NOMO-1 treated with dmso at 0.1 percent for 144 hours (cell line): ENCODE measurements around the gene RGPD3.
A peak's percentile ranks its signal among the peaks of the same experiment; 100 is the strongest.
"Not testable (repeated sequence)": the region's sequence is repeated elsewhere in the genome, so short reads cannot be mapped to it uniquely, and the experiment has no call there.

Experiments
- DNase-seq: peaks from one replicate; lab custom pipeline; 2025; ENCODE audit not compliant: unreplicated experiment; lab: John Stamatoyannopoulos, UW

The RGPD3 gene

DNA sequence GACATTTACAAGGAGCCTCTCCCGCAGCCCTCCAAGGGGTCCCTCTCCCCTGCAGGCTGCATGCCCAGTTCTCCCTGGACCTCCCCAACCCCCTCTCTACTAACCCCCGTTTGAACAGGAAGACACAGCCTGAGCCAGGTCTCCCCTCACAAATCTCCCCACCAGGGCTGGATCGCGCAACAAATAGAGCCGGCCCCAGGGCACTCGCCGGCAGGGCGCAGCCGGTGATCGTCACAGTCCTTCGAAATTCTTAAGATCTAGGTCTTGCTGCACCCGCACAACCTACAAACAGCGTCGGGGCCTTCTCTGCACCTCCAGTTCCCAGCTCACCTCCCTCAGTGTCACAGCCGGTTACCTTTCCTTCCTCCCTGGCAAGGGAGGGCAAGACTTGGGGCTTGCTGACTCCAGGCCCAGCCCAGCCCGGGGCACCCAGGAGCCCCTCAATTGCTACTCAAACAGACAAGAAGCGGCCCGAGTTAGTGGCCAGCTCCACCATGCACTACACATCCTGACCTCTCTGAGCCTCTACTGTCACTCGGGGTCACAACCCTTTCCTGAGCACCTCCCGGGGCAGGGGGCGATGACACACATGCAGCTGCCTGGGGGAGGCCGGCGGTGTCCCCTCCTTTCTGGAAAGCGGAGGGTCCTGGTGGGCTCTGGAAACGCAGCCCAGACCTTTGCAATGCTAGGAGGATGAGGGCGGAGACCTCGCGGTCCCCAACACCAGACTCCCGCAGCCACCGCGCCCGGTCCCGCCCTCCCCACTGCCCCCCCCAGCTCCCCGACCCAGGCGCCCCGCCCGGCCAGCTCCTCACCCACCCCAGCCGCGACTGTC, 18.6 kb upstream of the RGPD3 start, which contains the start of gene CD8B2:
Gene CD8B2, plus strand, starts transcription at position 814 of the 835 bp plus-strand sequence. CDS start 63 bp downstream, outside the sequence.
- not testable (repeated sequence) for DNase-seq

DNA sequence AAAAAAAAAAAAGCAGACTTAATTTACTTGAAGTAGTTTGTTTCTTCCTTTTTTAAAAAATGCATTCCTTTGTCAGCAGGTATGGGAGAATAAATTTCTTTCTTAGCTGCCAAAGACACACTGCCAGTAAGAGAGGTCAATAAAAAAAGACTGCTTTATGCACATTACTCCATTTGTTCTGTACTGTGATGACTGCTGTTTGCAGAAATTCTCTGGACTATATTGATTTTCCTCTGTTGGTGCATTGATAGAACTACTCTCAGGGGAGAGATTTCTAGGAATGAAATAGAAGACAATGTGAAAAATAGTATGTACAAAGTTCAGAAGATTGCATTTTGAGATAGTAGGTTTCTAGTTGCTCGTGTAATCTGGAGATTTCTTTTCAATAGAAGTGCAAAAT, 11.3 kb upstream of the RGPD3 start:
- not testable (repeated sequence) for DNase-seq

GRCh38 chr2:106477647-106478046, 9.4 kb upstream of the RGPD3 start:
- DNase-seq: not testable (repeated sequence)

GRCh38 chr2:106470658-106471057, 2.4 kb upstream of the RGPD3 start:
- DNase-seq: not testable (repeated sequence)

GRCh38 chr2:106467516-106467915, 697 bp downstream of the RGPD3 start:
- DNase-seq: not testable (repeated sequence)

- peak; percentile 11 for DNase-seq
Observed at GRCh38 chr2:106461882-106462281, 6.3 kb downstream of the RGPD3 start.

DNA sequence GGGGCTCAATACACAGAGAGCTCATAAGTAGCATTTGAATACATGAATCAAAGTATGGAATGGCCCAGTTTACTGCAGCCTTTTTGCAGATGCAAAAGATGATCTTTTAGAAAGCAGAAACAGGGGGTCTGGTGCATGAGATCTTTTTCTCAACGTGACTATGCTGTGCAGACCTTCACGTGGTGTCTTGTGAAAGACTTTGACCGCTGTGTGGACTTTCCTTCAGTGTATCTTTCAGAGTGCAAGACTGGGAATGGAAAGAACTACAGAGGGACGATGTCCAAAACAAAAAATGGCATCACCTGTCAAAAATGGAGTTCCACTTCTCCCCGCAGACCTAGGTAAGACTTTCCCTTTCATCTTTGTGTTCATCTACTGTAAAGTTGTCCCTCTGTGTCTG, 77.5 kb downstream of the RGPD3 start:
- DNase-seq: not testable (repeated sequence)

- DNase-seq: not testable (repeated sequence)
Observed at GRCh38 chr2:106388814-106389410, 79.3 kb downstream of the RGPD3 start.

- not testable (repeated sequence) for DNase-seq
Observed at GRCh38 chr2:106384548-106384947, 83.7 kb downstream of the RGPD3 start.

- not testable (repeated sequence) for DNase-seq
Observed at GRCh38 chr2:106381867-106382266, 86.3 kb downstream of the RGPD3 start.

DNA sequence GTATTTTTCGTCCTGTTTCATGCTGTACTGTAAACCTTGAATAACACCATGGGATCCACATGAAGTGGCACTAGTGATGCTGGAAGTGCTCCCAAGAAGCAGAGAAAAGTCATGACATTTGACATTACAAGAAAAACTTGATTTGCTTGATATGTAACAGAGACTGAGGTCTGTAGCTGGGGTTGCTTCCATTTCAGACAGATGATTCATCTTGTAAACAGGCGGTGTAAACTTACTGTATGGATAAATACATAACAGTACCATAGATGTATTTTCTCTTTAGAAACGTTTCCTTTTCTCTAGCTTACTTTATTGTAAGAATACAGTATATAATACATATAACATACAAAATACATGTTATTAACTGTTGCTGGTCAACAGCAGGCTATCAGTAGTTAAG, 88.6 kb downstream of the RGPD3 start:
- not testable (repeated sequence) for DNase-seq

DNA sequence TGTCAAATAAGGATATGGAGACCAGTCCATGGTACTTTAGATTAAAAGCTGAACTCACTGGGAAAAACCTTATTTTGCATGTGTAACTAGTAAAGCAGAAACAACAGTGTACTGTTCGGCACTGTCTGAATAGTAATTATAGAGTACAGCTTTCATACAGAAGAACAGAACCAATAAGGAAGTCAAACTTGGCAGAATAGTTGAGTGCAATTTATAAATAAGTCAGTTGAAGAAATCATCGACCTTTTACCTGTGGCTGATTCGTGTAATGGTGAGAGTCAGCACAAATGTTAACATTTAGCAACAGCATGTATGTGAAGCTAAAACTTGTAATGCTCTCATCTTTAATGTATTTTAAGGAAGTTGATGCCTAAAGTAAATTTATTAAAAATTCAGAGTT, 99.0 kb downstream of the RGPD3 start:
- DNase-seq: not testable (repeated sequence)

GRCh38 chr2:106366204-106366885, 101.9 kb downstream of the RGPD3 start:
- no peak for DNase-seq

DNA sequence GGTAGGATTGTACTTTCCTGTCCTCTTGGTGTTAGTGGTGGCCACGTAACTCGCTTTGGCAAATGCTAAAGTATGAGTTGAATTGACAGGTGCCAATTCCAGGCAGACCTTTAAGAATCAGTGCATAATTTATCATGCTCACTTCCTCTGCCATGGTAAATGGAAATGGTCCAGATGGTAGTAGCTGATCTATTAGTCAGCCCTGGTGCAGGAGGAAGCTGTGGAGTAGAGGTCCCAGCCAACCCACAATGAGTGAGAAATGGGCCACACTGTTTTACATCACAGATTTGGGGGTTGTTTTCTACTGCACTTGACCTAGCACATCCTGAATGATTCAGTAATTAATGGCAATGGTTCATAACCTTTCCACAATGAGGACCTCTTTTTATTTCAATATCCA, 104.4 kb downstream of the RGPD3 start:
- no peak for DNase-seq

- DNase-seq: no peak
Observed at GRCh38 chr2:106362789-106363188, 105.4 kb downstream of the RGPD3 start.

DNA sequence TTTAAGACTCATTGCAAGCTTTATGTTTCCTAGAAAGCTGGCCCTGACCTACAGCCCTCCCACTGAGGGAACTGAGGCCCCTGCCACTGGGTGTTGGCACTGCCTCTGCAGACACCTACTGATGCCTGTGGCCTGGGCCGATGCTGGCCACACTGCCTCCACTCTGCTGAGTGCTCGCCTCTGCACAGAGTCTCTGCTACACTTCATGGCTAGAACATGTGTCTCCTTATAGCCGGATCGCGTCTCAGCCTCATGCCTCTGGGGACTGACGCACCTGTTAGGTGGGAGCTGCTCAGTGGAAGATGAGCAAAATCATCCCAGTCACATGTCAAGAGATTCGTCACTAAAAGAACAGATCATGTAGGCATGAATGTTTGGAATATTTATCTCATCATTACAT, 108.7 kb downstream of the RGPD3 start:
- DNase-seq: no peak

- no peak for DNase-seq
Observed at GRCh38 chr2:106358521-106358920, 109.7 kb downstream of the RGPD3 start.

DNA sequence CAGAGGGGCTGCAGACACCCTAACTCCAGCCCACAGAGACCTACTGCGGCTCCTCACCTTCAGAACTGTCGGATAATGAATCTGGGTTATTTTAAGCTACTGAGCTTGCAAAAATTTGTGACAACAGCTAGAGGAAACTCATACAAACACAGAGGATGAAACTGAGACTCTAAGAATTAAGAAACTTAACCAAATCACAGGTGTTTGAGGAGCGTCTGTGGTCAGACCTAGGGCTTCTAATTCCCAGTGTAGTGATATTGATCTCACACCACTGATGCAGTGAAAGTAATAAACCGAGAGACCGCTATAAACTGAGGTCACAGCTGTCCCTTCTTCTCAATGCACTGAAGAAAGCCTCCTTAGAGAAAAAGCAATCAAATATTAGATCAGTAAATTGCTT, 110.1 kb downstream of the RGPD3 start:
- DNase-seq: no peak

- no peak for DNase-seq
Observed at GRCh38 chr2:106356291-106356690, 111.9 kb downstream of the RGPD3 start.

DNA sequence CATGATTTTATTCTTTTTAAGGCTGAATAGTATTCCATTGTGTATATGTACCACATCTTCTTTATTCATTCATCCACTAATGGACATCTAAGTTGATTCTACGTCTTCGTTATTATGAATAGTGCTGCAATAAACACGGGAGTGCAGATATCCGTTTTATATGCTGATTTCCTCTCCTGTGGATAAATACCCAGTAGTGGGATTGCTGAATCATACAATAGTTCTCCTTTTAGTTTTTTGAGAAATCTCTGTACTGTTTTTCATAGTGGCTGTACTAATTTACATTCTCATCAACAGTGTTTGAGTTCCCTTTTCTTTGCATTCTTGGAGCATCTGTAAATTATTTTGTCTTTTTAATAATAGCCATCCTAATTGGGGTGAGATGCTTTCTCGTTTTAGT, 114.5 kb downstream of the RGPD3 start:
- no peak for DNase-seq

GRCh38 chr2:106350980-106351379, 117.2 kb downstream of the RGPD3 start:
- no peak for DNase-seq

DNA sequence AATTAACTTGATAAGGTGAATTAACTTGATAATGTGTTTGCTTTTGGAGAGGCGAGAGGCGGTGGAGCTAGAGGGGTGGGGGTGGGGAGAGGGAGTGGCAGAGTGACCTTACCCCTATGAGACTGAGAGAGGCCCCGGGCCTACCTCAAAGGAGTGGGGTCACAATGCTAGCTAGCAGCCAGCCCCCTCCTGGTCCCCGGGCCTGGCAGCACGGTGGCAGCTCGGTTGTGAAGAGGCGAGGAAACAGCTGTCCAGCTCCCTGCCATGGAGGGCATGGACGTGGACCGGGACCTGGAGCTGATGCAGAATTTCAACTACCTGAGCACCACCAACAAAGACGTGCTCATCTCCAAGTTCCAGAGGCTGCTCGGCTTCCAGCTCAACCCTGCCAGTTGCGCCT, 123.9 kb downstream of the RGPD3 start:
- no peak for DNase-seq
